Mucosa of descending colon (tissue), 3 donors: ENCODE measurements around the gene COL9A1. TPM values are rescaled to one million over a fixed set of nuclear protein-coding genes. Genes with fewer than 3 reads are reported as not detected.
A peak's percentile ranks its signal among the peaks of the same experiment; 100 is the strongest.

ENCODE experiments used
- ATAC-seq: fragments of 200-7000 bp; cut with Tn5 transposase; one replicate; pipeline ENCODE4 v1.9.1; 2020; ENCODE audit warnings: mild to moderate bottlenecking, moderate library complexity
- DNase-seq, 3 donors: peaks; one replicate each; pipeline ENCODE4 v3.0.0-alpha.2; 2020
- H3K36me3 ChIP-seq: fragments of 200-600 bp; one replicate; pipeline ENCODE4 v1.8.0; 2021; ENCODE audit warnings: low read depth, mild to moderate bottlenecking
- H3K4me1 ChIP-seq: fragments of 200-600 bp; one replicate; pipeline ENCODE4 v1.8.0; 2021; ENCODE audit warnings: low read depth, mild to moderate bottlenecking
- H3K4me3 ChIP-seq: fragments of 200-600 bp; one replicate; pipeline ENCODE4 v1.8.0; 2021; ENCODE audit warnings: mild to moderate bottlenecking
- H3K9me3 ChIP-seq: fragments of 200-600 bp; one replicate; pipeline ENCODE4 v1.8.0; 2021; ENCODE audit warnings: mild to moderate bottlenecking
- intact Hi-C, 2 donors: fragments of 100-400 bp; cut with DNase I in 1 of 2; cut with micrococcal nuclease in 1 of 2; formaldehyde crosslinking; loops; one replicate each; pipeline versions ENCODE4 v1.11.0 to v1.11.1; 2022; cut with DNase I, micrococcal nuclease
- total RNA-seq, 3 donors: library from RNA; stranded (reverse); fragmentation: NEBNext Ultra II Directional in 2 of 3; extraction: Animal tissue kit (Norgen Biotek cat#: 25700) in 2 of 3; gene quantifications; one replicate each; pipeline versions ENCODE4 v1.2.1 to v1.2.4, GENCODE V29; 2021 to 2023
- TF ChIP-seq, protein P1 (sequence below): fragments of 200-600 bp; IDR thresholded peaks from one replicate; pipeline ENCODE4 v1.8.0; 2022; ENCODE audit warnings: antibody characterized with exemption, mild to moderate bottlenecking
- donor health status: DM: no; HTN: no; CAD: no; lungs with moderate emphysema.
- donor health status: DM: no; HTN: no; CAD: no.
- donor health status: DM: no; HTN: yes; CAD: no.

Gene COL9A1
- total RNA-seq, 3 donors from 2014 or later: 0.32 to 1.8 (median 0.96) TPM

DNA sequence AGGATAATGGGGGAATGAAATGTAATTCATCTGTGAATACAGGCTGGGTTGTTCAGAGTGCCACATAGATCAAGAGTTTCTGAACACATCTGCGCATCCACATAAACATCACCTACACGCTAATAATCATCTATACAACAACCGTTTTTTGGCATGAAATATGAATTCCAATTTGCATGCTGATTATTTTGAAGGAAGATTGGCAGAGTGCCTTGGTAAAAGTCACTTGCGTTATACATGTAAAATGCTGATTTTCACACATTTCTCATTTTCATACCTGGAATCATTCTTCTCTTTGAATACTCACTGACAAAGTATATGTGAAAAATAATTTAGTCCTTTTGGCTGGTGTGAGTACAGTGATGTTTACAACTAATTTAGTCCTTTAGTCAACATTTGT is 17.7 kb downstream of the COL9A1 start:
- intact Hi-C loops: loop anchor here in 1 of 2 donors (5.0 kb wide), 1 partner anchor 63 kb away; no protein-coding TSS in a partner anchor
- no peak overlapping the region for H3K4me3 ChIP-seq
- no peaks in the 10 kb centered on the region for H3K9me3 ChIP-seq
- no peak for DNase-seq
- H3K36me3 ChIP-seq: no peaks in the 10 kb centered on the region
- TF ChIP-seq, protein P1, sequence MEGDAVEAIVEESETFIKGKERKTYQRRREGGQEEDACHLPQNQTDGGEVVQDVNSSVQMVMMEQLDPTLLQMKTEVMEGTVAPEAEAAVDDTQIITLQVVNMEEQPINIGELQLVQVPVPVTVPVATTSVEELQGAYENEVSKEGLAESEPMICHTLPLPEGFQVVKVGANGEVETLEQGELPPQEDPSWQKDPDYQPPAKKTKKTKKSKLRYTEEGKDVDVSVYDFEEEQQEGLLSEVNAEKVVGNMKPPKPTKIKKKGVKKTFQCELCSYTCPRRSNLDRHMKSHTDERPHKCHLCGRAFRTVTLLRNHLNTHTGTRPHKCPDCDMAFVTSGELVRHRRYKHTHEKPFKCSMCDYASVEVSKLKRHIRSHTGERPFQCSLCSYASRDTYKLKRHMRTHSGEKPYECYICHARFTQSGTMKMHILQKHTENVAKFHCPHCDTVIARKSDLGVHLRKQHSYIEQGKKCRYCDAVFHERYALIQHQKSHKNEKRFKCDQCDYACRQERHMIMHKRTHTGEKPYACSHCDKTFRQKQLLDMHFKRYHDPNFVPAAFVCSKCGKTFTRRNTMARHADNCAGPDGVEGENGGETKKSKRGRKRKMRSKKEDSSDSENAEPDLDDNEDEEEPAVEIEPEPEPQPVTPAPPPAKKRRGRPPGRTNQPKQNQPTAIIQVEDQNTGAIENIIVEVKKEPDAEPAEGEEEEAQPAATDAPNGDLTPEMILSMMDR: no peak
- H3K4me1 ChIP-seq: peaks cover 5% of the 10 kb centered on the region
- ATAC-seq: no peak

DNA sequence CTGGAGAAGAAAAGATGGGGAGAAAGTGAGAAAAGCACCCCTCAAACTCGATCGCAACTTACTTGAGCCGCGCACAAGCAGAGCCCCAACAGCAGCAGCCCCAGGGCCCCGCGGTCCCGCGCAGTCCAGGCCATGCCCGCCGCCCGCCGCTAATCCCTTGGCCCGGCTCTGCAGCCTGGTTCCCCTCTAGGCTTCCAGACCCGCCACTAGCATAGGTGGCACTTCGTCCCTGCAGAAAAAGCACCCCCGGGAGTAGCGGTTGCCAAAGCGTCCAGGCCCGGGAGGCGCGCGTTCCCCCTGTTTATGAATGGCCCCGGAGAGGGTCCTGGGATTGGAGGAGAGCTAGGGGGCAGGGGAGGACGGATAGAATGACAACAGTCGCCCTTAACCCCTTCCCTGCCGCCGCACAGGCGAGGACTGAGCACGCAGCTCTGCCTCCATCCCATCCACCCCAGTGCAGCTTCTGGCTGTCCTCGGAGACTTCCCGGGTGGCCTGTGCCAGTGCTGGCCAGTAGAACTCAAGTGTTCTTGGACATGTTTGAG is 19.9 kb downstream of the COL9A1 start:
- TF ChIP-seq, protein P1: no peak
- Histone ChIP-seq H3K4me1 (peaks cover 5% of the 10 kb centered on the region), H3K4me3 (no peak overlapping the region), H3K36me3 (no peaks in the 10 kb centered on the region), H3K9me3 (no peaks in the 10 kb centered on the region)
- ATAC-seq (peak; percentile 21), DNase-seq (no peak)
- intact Hi-C loops: no loop called here

DNA sequence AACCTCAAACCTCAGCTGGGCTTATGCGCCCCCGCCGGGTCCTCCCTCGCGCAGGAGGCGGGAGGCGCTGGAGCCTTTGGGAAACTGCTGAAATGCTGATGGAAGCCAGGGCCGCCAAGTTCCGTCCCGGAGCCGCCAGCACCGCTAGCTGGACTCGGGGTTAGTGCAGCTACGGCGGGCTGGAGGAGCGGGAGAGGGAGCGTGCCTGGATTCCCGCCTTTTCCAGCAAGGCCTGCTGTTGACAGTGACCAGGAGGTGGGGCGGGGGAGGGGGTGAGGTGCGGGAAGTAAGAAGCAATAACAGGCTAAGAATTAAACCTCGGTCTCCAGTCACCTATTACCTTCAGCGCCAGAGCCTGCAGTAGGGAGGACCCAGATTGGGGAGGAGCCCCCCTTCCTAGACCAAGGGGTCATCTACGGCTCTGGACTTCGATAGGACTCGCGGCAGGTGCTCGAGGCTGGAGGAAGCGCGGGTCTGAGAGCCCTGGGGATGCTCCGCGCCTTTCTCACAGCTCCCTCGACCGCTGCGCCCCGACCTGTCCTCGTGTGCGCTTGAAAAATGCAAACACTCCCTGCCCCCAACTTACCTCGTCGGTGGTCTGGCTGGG is 20.5 kb downstream of the COL9A1 start:
- intact Hi-C loops: no loop called here
- Histone ChIP-seq H3K36me3 (no peaks in the 10 kb centered on the region), H3K4me3 (no peak overlapping the region), H3K4me1 (peaks cover 5% of the 10 kb centered on the region), H3K9me3 (no peaks in the 10 kb centered on the region)
- TF ChIP-seq, protein P1: no peak
- no peak for DNase-seq
- peak; percentile 17 for ATAC-seq

DNA sequence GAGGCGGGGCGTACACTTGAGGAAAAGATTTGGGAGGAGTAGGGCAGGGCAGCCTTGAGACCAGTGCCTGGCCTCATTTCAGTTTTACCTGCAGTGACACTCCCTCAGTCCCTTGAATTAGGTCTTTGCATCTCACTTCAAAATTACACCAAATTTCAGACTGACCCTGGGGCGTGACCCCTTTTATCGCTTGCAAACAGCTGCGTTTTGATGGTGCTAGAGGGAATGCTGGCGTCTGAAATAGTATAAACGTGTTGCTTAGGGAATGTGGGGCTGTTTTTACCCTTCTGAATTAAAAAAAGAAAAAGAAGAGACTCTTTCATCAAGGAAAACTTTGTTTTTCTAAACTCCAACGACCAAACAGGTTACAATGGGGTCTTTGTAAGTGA is 21.0 kb downstream of the COL9A1 start:
- intact Hi-C loops: no loop called here
- DNase-seq (no peak), ATAC-seq (no peak)
- H3K36me3 ChIP-seq: no peaks in the 10 kb centered on the region
- no peaks in the 10 kb centered on the region for H3K9me3 ChIP-seq
- no peak overlapping the region for H3K4me3 ChIP-seq
- peaks cover 5% of the 10 kb centered on the region for H3K4me1 ChIP-seq
- TF ChIP-seq, protein P1: no peak

DNA sequence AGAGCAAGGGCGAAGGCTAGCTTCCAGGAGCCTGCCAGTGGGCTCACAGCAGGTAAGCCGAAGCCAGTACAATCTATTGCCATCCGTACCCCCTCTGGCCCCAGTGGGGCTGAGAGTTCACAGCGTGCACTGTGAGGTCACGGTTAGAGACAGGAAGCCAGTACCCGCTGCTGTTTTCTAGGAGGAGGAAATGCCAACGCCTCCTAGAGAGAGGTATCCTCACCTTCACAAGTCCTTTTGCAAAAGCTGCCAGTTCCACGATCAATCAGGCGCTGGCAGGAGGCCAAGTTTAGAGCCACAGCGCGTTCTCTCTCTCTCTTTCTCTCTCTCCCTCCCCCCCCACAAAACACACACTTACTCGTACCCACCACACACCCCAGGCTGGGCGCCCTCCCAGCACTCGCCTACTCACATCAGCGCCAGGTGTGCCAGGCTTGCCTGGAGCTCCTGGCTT is 22.5 kb downstream of the COL9A1 start:
- peak; percentile 27 to 50 (median 36) for DNase-seq
- Histone ChIP-seq H3K4me1 (peaks cover 5% of the 10 kb centered on the region), H3K36me3 (no peaks in the 10 kb centered on the region), H3K4me3 (no peak overlapping the region), H3K9me3 (no peaks in the 10 kb centered on the region)
- ATAC-seq: peak; percentile 50
- intact Hi-C loops: no loop called here
- TF ChIP-seq, protein P1: no peak
